Liver (tissue), 9 donors: ENCODE results near the gene TTC9C. TPM values are rescaled to one million over a fixed set of nuclear protein-coding genes. Genes with fewer than 3 reads are reported as not detected.
A peak's percentile ranks its signal among the peaks of the same experiment; 100 is the strongest.
"Not testable (repeated sequence)": the region's sequence is repeated elsewhere in the genome, so short reads cannot be mapped to it uniquely, and the experiment has no call there.

Experiments
- DNase-seq: peaks from one replicate; pipeline ENCODE4 v3.0.0-alpha.2; 2017; ENCODE audit warnings: low spot score
- H3K27ac ChIP-seq, 2 donors: one replicate each; pipeline ENCODE4 v1.7.0; 2013; ENCODE audit warnings: inconsistent platforms in 2 of 2, low read length in 2 of 2, control low read depth in 1 of 2, low read depth in 1 of 2, mild to moderate bottlenecking in 1 of 2
- H3K27me3 ChIP-seq, 4 donors: one replicate each; pipeline versions ENCODE4 v1.6.1 to v1.7.0; 2013; ENCODE audit warnings: low read length in 3 of 4, inconsistent platforms in 1 of 4, mild to moderate bottlenecking in 1 of 4, moderate library complexity in 1 of 4; ENCODE audit not compliant: control insufficient read depth in 4 of 4, insufficient read depth in 4 of 4
- H3K36me3 ChIP-seq, 4 donors: one replicate each; pipeline versions ENCODE4 v1.6.1 to v1.7.0; 2013; ENCODE audit warnings: low read length in 3 of 4, mild to moderate bottlenecking in 3 of 4, low read depth in 1 of 4, moderate library complexity in 1 of 4; ENCODE audit not compliant: control insufficient read depth in 4 of 4, insufficient read depth in 3 of 4
- H3K4me1 ChIP-seq, 4 donors: one replicate each; pipeline versions ENCODE4 v1.6.1 to v1.7.0; 2013; ENCODE audit warnings: low read length in 3 of 4, mild to moderate bottlenecking in 3 of 4, moderate library complexity in 1 of 4; ENCODE audit not compliant: control insufficient read depth in 4 of 4, insufficient read depth in 4 of 4
- H3K4me3 ChIP-seq, 3 donors: one replicate each; pipeline versions ENCODE4 v1.6.1 to v1.7.0; 2013; ENCODE audit warnings: low read length in 3 of 3, control low read depth in 1 of 3, low read depth in 1 of 3, mild to moderate bottlenecking in 1 of 3
- H3K9ac ChIP-seq, 2 donors: one replicate each; pipeline ENCODE4 v1.7.0; 2013; ENCODE audit warnings: low read length in 2 of 2, mild to moderate bottlenecking in 2 of 2, moderate library complexity in 2 of 2, control low read depth in 1 of 2, low read depth in 1 of 2
- H3K9me3 ChIP-seq, 4 donors: one replicate each; pipeline versions ENCODE4 v1.6.1 to v1.7.0; 2013; ENCODE audit warnings: low read length in 3 of 4; ENCODE audit not compliant: control insufficient read depth in 4 of 4
- ATF3 ChIP-seq: IDR thresholded peaks from 2 replicates; pipeline ENCODE4 v1.6.1; 2016; ENCODE audit warnings: antibody characterized with exemption
- CTCF ChIP-seq: fragments of 150-350 bp; IDR thresholded peaks from 2 replicates; pipeline ENCODE4 v1.5.1; 2017; ENCODE audit warnings: improper control_type of control experiment, low read depth, low read length; ENCODE audit not compliant: missing input control
- EGR1 ChIP-seq, 2 donors: IDR thresholded peaks; 2 replicates each; pipeline ENCODE4 v1.6.1; 2016 to 2018; ENCODE audit warnings: antibody characterized with exemption in 2 of 2, low read depth in 2 of 2
- FOXA1 ChIP-seq: IDR thresholded peaks from 2 replicates; pipeline ENCODE4 v1.6.1; 2016; ENCODE audit warnings: antibody characterized with exemption
- FOXA2 ChIP-seq: IDR thresholded peaks from 2 replicates; pipeline ENCODE4 v1.6.1; 2016; ENCODE audit warnings: antibody characterized with exemption
- GABPA ChIP-seq, 2 donors: IDR thresholded peaks in 1 of 2; conservative IDR thresholded peaks in 1 of 2; 2 replicates each; pipeline ENCODE4 v1.6.1; 2016; ENCODE audit warnings: antibody characterized with exemption in 2 of 2, mild to moderate bottlenecking in 1 of 2, moderate library complexity in 1 of 2
- HNF4A ChIP-seq, 2 donors: conservative IDR thresholded peaks; 2 replicates each; pipeline ENCODE4 v1.6.1; 2016; ENCODE audit warnings: antibody characterized with exemption in 2 of 2, mild to moderate bottlenecking in 2 of 2
- HNF4G ChIP-seq: IDR thresholded peaks from 2 replicates; pipeline ENCODE4 v1.6.1; 2016; ENCODE audit warnings: antibody characterized with exemption
- JUND ChIP-seq, 2 donors: IDR thresholded peaks; 2 replicates each; pipeline ENCODE4 v1.6.1; 2016; ENCODE audit warnings: antibody characterized with exemption in 2 of 2
- MAX ChIP-seq: IDR thresholded peaks from 2 replicates; pipeline ENCODE4 v1.6.1; 2016; ENCODE audit warnings: antibody characterized with exemption
- NR2F2 ChIP-seq: IDR thresholded peaks from 2 replicates; pipeline ENCODE4 v1.6.1; 2016; ENCODE audit warnings: antibody characterized with exemption
- RAD21 ChIP-seq, 2 donors: IDR thresholded peaks; 2 replicates each; pipeline ENCODE4 v1.6.1; 2016; ENCODE audit warnings: antibody characterized with exemption in 2 of 2, mild to moderate bottlenecking in 2 of 2
- REST ChIP-seq: IDR thresholded peaks from 2 replicates; pipeline ENCODE4 v1.6.1; 2016; ENCODE audit warnings: antibody characterized with exemption, mild to moderate bottlenecking
- RXRA ChIP-seq, 2 donors: IDR thresholded peaks; 2 replicates each; pipeline ENCODE4 v1.6.1; 2017 to 2018; ENCODE audit warnings: antibody characterized with exemption in 2 of 2, mild to moderate bottlenecking in 1 of 2
- SP1 ChIP-seq: IDR thresholded peaks from 2 replicates; pipeline ENCODE4 v1.6.1; 2018; ENCODE audit warnings: antibody characterized with exemption, mild to moderate bottlenecking
- TAF1 ChIP-seq: conservative IDR thresholded peaks from 2 replicates; pipeline ENCODE4 v1.6.1; 2016; ENCODE audit warnings: antibody characterized with exemption, mild to moderate bottlenecking
- YY1 ChIP-seq: IDR thresholded peaks from 2 replicates; pipeline ENCODE4 v1.6.1; 2016; ENCODE audit warnings: antibody characterized with exemption, mild to moderate bottlenecking
- ZBTB33 ChIP-seq: IDR thresholded peaks from 2 replicates; pipeline ENCODE4 v1.6.1; 2016; ENCODE audit warnings: antibody characterized with exemption
- WGBS: extraction: QIAGEN DNeasy Blood & Tissue Kit; methylation state at CpG from one replicate; pipeline ENCODE4 v1.1.7; 2013; 5-methylcytosine and 5-hydroxymethylcytosine counted together
- polyA plus RNA-seq, 2 donors: library from polyadenylated mRNA; stranded (reverse) in 1 of 2; unstranded in 1 of 2; fragments of 200-250 nt in 1 of 2; fragments of >200 nt in 1 of 2; fragmentation: Nextera tagmentation in 1 of 2; extraction: Ambion mirVana in 1 of 2; gene quantifications; one replicate each; pipeline versions ENCODE4 v1.2.1 to v1.2.3, GENCODE V29; 2013 to 2015
- total RNA-seq, 2 donors: library from RNA; depleted of rRNA; stranded (reverse); fragments of >200 nt; gene quantifications; one replicate each; pipeline ENCODE4 v1.2.3, GENCODE V29; 2014
- donor health status: healthy.
- donor health status: healthy.
- donor health status: healthy.
- donor health status: healthy.
- donor health status: healthy.

TTC9C gene
- total and polyA plus RNA-seq, 4 donors = 10.0 to 16.1 (median 13.0) TPM

- Histone ChIP-seq H3K36me3 (peaks cover 7 to 11% (median 11%) of the 10 kb centered on the region in 4 donors), H3K4me3 (peak overlapping the region; percentile 87 to 100 (median 96)), H3K27ac (peak overlapping the region; percentile 97), H3K9ac (peak overlapping the region; percentile 81 to 87), H3K27me3 (no peaks in the 10 kb centered on the region), H3K9me3 (no peaks in the 10 kb centered on the region), H3K4me1 (peaks cover 2 to 40% (median 25%) of the 10 kb centered on the region in 4 donors)
- TF ChIP-seq SP1 = peak; percentile 77
- TF ChIP-seq FOXA1 = no peak
- TF ChIP-seq RXRA (IDR thresholded peaks at IDR 0.05) = peak in 1 of 2 donors; percentile 39
- no peak for TF ChIP-seq ATF3
- TF ChIP-seq HNF4A (conservative IDR thresholded peaks at IDR 0.05) = no peak
- no peak for TF ChIP-seq FOXA2
- TF ChIP-seq GABPA (IDR thresholded peaks at IDR 0.05 in 1 of 2, conservative IDR thresholded peaks at IDR 0.05 in 1 of 2) = no peak
- peak in 1 of 2 donors; percentile 9 for TF ChIP-seq EGR1 (IDR thresholded peaks at IDR 0.05; ENCODE audit: low read depth in 2 of 2)
- no peak for TF ChIP-seq HNF4G
- TF ChIP-seq REST = no peak
- no peak for TF ChIP-seq NR2F2
- TF ChIP-seq RAD21 (IDR thresholded peaks at IDR 0.05) = no peak
- TF ChIP-seq ZBTB33 = peak; percentile 26
- TF ChIP-seq MAX = no peak
- TF ChIP-seq YY1 = no peak
- TF ChIP-seq CTCF = no peak
- TF ChIP-seq TAF1 = no peak
- TF ChIP-seq JUND (IDR thresholded peaks at IDR 0.05) = peak; percentile 16 to 41
- under 1% methylated on average over 20 of the region's 20 CpGs for WGBS
- DNase-seq = peak; percentile 83
Measured at GRCh38 chr11:62727872-62728170, 465 bp upstream of the TTC9C start.

- WGBS = 91% methylated on average over 14 of the region's 14 CpGs
- not testable (repeated sequence) for H3K9ac ChIP-seq, H3K27ac ChIP-seq, H3K9me3 ChIP-seq, H3K4me3 ChIP-seq, H3K36me3 ChIP-seq, H3K27me3 ChIP-seq, DNase-seq
- peaks cover 2 to 27% (median 16%) of the 10 kb centered on the region in 4 donors for H3K4me1 ChIP-seq
Measured at GRCh38 chr11:62730076-62730475, 1.8 kb downstream of the TTC9C start.
